ENCODE data around the gene PLEKHA1.

Gene PLEKHA1

DNA sequence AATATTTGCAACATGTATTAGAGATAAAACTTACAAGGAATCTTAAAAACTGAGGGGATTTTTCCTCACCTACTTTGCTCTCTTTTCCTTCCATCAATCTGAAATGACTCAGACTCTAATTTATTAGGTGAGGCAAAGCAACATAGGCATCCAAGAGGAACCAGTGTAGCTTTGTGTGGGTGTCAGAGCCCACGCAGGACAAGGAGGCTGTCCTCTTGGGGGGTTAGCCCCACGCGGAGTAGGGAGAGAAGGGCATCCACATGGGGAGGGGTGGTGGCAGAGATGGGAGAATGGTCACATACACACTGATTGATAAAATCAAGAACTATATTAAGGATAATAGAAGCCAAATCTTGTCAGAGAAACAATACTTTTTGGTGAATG, 46.1 kb downstream of the PLEKHA1 start:
- no peak for DNase-seq (ENCODE audit: extremely low read depth in 1 of 2, low read depth in 1 of 2)

DNA sequence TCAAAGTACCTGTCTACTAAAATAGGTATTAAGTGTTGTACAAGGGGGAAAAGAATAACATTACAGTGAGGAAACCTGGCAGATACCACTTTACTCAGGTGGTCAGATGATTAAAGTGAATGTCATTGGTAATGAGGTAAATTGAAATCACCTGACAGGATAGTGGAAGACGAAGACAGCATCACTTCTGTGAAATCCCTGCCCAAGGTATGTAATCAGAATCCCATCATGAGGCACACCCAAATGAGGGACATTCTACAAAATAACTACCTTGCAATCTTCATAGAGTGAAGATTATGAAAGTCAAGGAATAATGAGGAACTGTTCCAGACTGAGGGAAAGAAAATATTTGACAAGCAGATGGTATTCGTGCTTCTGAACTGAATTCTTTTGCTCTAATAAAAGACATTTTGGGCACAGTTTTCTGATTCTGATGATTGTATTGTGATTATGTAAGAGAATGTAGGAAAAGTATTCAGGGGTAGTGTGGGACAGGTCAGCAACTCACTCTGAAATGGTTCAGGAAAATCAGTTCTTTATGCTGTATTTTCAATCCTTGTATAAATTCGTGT, 46.6 kb downstream of the PLEKHA1 start:
- DNase-seq (ENCODE audit: extremely low read depth in 1 of 2, low read depth in 1 of 2) = no peak

DNA sequence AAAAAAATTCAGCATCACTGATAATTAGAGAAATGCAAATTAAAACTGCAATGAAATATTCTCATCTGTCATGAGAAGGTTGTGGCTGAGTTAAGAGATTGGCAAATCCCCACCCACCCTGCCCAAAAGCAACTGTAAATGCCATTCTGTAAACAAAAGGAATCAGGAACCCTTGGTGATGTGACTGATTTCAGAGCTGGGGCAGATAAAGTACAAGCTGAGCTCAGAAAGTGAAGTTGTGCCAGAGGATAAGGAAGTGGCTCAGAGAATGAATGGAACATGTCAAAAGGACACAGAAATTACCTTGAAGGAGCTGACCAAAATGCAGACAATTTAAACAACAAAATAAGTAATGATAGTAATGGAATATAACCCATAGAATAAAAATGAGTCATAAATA, 47.2 kb downstream of the PLEKHA1 start:
- no peak for DNase-seq (ENCODE audit: extremely low read depth in 1 of 2, low read depth in 1 of 2)

DNA sequence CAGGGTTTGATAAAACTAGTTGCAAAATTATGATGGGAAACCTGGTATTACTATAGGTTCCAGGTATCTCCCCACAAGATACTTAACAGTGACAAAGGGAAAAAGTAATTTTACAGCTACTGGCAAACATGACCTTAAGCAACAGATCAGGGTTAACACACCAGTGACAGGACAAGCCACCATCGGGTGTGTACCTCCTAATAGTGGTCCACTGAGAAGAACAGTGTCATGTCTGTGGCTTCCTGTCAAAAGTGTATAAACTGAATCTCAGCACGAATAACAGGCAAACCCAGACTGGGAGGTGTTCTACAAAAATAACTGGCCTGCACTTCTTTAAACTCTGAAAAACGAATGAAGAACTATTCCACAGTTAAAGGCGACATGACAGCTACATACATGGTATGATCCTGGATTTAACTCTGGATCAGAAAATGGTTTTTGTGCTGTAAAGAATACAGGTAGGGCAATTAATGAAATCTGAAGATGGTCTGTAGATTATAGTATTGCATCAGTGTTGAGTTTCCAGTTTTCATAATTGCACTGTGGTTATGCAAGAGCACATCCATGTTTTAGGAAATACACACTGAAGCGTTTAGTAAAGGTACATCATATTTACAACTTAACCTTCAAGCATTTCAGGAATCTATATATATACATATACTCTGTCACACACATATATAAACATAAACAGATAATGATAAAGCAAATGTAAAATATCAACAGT, 47.9 kb downstream of the PLEKHA1 start:
- DNase-seq (ENCODE audit: extremely low read depth in 1 of 2, low read depth in 1 of 2) = no peak

- no peak for DNase-seq (ENCODE audit: extremely low read depth in 1 of 2, low read depth in 1 of 2)
Observed at GRCh38 chr10:122424059-122424458, 49.6 kb downstream of the PLEKHA1 start.

DNA sequence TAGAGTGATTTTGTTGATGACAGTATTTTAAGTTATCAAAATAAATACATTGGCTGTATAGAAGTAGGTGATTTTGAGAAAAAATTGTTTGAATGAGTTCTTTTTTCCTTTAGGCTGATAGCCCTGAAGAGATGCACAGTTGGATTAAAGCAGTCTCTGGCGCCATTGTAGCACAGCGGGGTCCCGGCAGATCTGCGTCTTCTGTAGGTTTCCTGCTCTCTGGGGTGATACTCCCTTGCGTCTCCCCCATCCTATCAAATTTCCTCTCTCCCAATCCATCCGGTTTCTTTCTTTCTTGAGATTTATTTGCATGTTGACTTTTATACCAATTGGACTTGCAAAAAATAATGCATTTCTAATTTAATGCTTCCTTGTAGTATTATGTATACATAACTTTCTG, 52.3 kb downstream of the PLEKHA1 start:
- no peak for DNase-seq (ENCODE audit: extremely low read depth in 1 of 2, low read depth in 1 of 2)

GRCh38 chr10:122427280-122427679, 52.8 kb downstream of the PLEKHA1 start:
- no peak for DNase-seq (ENCODE audit: extremely low read depth in 1 of 2, low read depth in 1 of 2)

DNA sequence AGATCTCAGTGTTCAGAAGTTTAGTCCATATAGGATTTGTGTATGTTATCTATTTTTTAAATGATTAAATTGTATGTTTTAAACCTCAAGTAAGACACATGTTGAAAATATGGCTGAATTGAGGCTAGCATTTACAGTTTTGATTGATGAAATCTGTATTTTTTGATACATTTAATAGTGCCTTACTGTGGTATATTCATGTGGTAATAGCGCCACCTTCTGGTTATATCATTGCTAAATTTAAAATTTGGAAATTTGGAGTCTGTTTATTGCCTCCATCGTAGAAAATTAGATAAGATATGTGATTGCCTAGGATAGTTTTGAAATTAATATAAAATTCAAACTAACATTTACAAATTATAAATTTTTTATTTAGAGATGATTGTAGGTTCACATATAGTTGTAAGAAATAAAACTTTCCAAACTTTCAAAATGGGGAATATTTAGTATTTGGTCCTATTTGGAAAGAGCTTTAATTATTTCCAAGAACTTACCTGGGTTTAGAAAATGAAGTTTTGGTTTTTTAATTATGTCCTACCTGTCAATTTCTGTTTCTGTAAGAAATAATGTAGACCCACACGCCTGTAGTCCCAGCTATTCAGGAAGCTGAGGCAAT, 60.8 kb downstream of the PLEKHA1 start:
- no peak for DNase-seq (ENCODE audit: extremely low read depth in 1 of 2, low read depth in 1 of 2)

GRCh38 chr10:122441961-122442360, 67.5 kb downstream of the PLEKHA1 start:
- no peak for DNase-seq (ENCODE audit: extremely low read depth in 1 of 2, low read depth in 1 of 2)

DNA sequence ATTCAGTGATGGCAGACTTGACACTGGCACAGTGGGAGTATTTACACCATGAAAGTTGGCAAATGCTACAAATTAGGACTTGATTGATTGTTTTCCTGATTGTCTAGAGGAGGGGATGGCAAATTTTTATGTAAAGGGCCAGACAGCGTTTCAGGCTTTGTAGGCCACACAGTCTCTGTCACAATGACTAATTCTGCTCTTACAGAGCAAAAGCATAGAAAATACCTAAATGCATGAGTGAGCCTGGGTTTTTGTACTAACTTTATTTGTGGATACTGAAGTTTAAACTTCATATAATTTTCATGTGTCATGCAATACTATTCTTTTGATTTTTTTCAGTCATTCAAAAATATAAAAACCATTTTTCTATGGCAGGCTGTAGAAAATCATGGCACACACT, 71.0 kb downstream of the PLEKHA1 start:
- no peak for DNase-seq (ENCODE audit: extremely low read depth in 1 of 2, low read depth in 1 of 2)

GRCh38 chr10:122445904-122446303, 71.4 kb downstream of the PLEKHA1 start:
- DNase-seq (ENCODE audit: extremely low read depth in 1 of 2, low read depth in 1 of 2) = no peak

GRCh38 chr10:122446668-122447423, 72.3 kb downstream of the PLEKHA1 start:
- no peak for DNase-seq (ENCODE audit: extremely low read depth in 1 of 2, low read depth in 1 of 2)

DNA sequence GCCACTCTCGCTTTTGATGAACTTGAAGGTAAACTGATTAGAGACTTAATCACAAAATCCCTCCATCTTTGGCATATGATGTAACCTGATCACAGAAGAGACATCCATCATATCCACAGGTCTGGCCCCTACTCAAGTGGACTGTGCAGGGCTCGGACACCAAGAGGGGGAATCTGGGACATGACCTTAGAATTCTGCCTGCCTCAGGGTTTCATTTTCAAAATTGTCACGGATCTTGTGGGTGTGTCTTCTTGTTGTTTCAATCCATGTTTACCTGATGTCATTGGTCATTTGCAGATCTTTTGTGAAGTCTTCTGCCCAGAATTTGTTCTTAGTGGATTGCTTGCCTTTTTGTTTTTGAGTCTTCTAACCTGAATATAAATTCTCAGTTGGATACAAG, 74.1 kb downstream of the PLEKHA1 start:
- no peak for DNase-seq (ENCODE audit: extremely low read depth in 1 of 2, low read depth in 1 of 2)

DNA sequence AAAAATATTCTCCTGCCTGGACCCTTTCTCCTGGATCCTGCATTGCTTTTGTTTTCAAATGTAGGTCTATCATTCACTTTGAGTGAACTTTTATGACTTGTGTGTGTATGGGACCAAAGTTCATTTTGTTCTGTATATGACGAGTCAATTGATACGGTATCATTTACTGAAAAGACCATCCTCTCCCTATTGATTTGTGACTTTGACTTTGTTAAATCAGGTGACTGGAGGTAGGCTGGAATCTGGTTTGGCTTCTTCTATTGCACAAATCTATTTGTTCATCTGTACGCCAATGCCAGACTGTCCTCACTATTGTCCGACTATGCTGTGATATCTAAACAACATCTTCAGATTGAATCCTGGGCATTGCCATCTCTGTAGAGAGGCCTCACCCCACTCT, 74.6 kb downstream of the PLEKHA1 start:
- DNase-seq (ENCODE audit: extremely low read depth in 1 of 2, low read depth in 1 of 2) = no peak

DNA sequence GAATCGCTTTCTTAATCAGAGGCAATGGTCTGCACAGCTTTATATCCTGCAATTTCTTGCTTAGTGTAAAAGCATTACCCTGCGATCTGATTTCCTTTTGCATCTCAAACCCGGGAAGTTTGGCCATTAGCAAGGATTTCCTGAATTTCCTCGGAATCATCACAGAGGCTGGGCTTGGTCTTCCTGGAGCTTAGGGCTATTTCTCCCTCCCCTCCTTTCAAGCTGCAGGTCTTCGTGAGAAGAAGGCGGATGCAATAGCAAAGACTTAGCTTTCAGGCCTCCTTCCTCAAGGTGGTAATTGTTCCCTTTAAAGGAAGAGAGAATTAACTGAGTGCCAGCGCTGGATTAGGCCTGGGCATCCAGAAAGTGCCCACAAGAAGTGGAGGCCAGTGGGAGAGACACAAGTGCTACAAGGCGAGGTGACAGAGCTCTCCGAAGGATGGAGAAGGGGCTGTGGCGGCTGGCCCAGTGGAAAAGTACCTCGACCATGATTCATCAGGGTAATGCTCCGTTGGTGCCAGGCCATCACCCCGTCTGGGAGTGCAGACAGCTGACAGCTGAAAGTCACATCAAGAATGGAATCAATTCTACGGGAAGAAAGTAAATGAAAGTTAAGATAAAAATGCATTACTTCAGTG, 76.0 kb downstream of the PLEKHA1 start:
- no peak for DNase-seq (ENCODE audit: extremely low read depth in 1 of 2, low read depth in 1 of 2)

DNA sequence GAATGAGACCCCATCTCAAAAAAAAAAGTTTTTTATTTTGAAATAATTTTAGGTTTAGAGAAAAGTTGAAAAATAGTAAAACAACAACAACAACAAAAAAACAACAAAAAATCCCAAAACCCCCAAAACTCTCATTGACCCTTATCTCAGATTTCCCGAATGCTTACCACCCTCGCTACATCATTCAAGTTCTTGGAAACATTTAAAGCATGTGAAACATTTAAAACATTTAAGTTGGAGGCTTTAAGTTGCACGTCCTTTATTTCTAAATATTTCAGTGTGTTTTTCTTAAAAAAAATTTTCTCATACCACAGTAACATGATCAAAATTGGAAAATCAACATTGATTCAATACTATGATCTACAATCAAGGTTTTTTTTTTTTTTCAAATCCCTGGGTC, 79.6 kb downstream of the PLEKHA1 start:
- DNase-seq (ENCODE audit: extremely low read depth in 1 of 2, low read depth in 1 of 2) = no peak

GRCh38 chr10:122454603-122455080, 80.1 kb downstream of the PLEKHA1 start, which contains the start of gene ARMS2:
TSS of gene ARMS2 (plus strand) at chr10:122454653. CDS start at chr10:122454728, 75 bp downstream.
- DNase-seq (ENCODE audit: extremely low read depth in 1 of 2, low read depth in 1 of 2) = no peak

- no peak for DNase-seq (ENCODE audit: extremely low read depth in 1 of 2, low read depth in 1 of 2)
Observed at GRCh38 chr10:122455376-122456079, 81.0 kb downstream of the PLEKHA1 start.

DNA sequence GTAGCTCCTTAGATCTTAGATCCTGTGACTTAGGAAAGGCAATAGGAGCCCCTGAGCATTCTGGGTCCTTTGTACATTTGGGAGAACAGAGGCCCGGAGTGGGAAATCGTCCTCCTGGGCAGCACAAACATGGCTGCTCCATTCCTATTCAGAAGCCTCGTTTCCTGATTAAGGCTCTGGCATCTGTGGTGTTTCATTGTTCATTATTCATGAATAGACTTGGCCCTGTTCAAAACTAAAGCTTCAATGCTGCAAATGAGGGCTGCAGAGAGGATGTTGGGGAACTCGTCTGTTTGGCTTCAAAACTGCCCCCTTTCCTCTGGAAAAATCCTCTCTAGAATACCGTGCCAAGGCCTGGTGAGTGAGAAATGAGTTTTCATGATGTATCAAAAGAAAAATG, 83.4 kb downstream of the PLEKHA1 start:
- no peak for DNase-seq (ENCODE audit: extremely low read depth in 1 of 2, low read depth in 1 of 2)

DNA sequence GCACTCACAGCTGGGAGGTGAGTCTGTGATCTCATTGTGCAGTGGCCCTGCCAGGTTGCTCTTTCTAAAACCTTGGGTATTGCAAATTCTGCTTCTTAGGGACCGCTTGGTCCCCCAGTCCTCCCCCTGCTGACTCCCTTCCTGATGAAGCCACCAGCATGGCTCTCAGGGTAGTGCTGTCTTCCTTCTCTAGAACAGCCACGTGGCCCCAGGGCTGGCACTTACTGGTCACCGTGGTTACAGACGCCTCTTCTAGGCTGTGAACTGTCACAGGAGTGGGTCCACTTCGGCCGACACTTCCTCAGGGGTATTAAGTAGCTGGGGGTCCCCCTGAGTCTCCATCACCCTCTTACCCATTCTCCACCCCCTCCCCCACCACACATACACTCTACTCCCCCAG, 84.2 kb downstream of the PLEKHA1 start:
- DNase-seq (ENCODE audit: extremely low read depth in 1 of 2, low read depth in 1 of 2) = no peak
